GM23338 (cell line): ENCODE data around the gene RNF32. TPM values are rescaled to one million over a fixed set of nuclear protein-coding genes. Genes with fewer than 3 reads are reported as not detected.
A peak's percentile ranks its signal among the peaks of the same experiment; 100 is the strongest.

ENCODE experiments used
- ATAC-seq: fragments of 200-7000 bp; cut with Tn5 transposase; 3 replicates; pipeline ENCODE4 v1.9.1; 2020
- DNase-seq: peaks from one replicate; pipeline ENCODE4 v3.0.0-alpha.2; 2015; ENCODE audit warnings: low spot score
- H2AFZ ChIP-seq: fragments of 200-600 bp; sonication (generic); 2 replicates; pipeline ENCODE4 v1.8.0; 2016; ENCODE audit warnings: antibody characterized with exemption, mild to moderate bottlenecking, moderate library complexity
- H3F3A ChIP-seq: fragments of 200-600 bp; sonication (generic); replicated peaks from 2 replicates; pipeline ENCODE4 v1.8.0; 2017; ENCODE audit warnings: antibody characterized with exemption, mixed run types, low read depth
- H3K27ac ChIP-seq: fragments of 200-600 bp; sonication (generic); 2 replicates; pipeline ENCODE4 v1.6.1; 2016; ENCODE audit warnings: low read depth
- H3K27me3 ChIP-seq: fragments of 200-600 bp; sonication (generic); 2 replicates; pipeline ENCODE4 v1.8.0; 2016; ENCODE audit warnings: mild to moderate bottlenecking, mixed run types, moderate library complexity; ENCODE audit not compliant: insufficient read depth
- H3K36me3 ChIP-seq: fragments of 200-600 bp; sonication (generic); 2 replicates; pipeline ENCODE4 v1.8.0; 2016; ENCODE audit warnings: mild to moderate bottlenecking; ENCODE audit not compliant: insufficient read depth
- H3K4me1 ChIP-seq: fragments of 200-600 bp; sonication (generic); 2 replicates; pipeline ENCODE4 v1.8.0; 2016; ENCODE audit warnings: mild to moderate bottlenecking, moderate library complexity; ENCODE audit not compliant: insufficient read depth
- H3K4me2 ChIP-seq: fragments of 200-600 bp; sonication (generic); 2 replicates; pipeline ENCODE4 v1.7.1; 2017; ENCODE audit warnings: mixed run types
- H3K4me3 ChIP-seq: fragments of 200-600 bp; sonication (generic); 2 replicates; pipeline ENCODE4 v1.6.1; 2016; ENCODE audit warnings: mixed run types
- H3K79me2 ChIP-seq: fragments of 200-600 bp; sonication (generic); replicated peaks from 2 replicates; pipeline ENCODE4 v1.8.0; 2017; ENCODE audit warnings: mild to moderate bottlenecking; ENCODE audit not compliant: insufficient read depth
- H3K9me2 ChIP-seq: fragments of 200-600 bp; sonication (generic); 2 replicates; pipeline ENCODE4 v1.8.0; 2017; ENCODE audit not compliant: insufficient read depth
- H4K20me1 ChIP-seq: fragments of 200-600 bp; sonication (generic); replicated peaks from 2 replicates; pipeline ENCODE4 v1.8.0; 2017; ENCODE audit warnings: mild to moderate bottlenecking; ENCODE audit not compliant: insufficient read depth
- H3K27ac Mint-ChIP-seq: 2 replicates; pipeline ENCODE4 v1.8.0; 2020; ENCODE audit warnings: inconsistent platforms, mild to moderate bottlenecking, moderate library complexity, mixed read lengths
- H3K27me3 Mint-ChIP-seq: 3 replicates; pipeline ENCODE4 v1.8.0; 2022; ENCODE audit warnings: low read depth, mild to moderate bottlenecking, moderate library complexity, mixed read lengths, inconsistent platforms; ENCODE audit not compliant: insufficient read depth, poor library complexity
- H3K36me3 Mint-ChIP-seq: 3 replicates; pipeline ENCODE4 v1.8.0; 2021; ENCODE audit warnings: low read depth, mild to moderate bottlenecking, inconsistent platforms, moderate library complexity, mixed read lengths
- H3K4me1 Mint-ChIP-seq: 3 replicates; pipeline ENCODE4 v1.8.0; 2020; ENCODE audit warnings: mild to moderate bottlenecking, inconsistent platforms, mixed read lengths
- H3K4me3 Mint-ChIP-seq: 3 replicates; pipeline ENCODE4 v1.8.0; 2021; ENCODE audit warnings: moderate library complexity, mild to moderate bottlenecking, inconsistent platforms, mixed read lengths
- H3K9me3 Mint-ChIP-seq: 3 replicates; pipeline ENCODE4 v1.8.0; 2020; ENCODE audit warnings: moderate library complexity, mild to moderate bottlenecking, inconsistent platforms, mixed read lengths
- CREB1 ChIP-seq: fragments of 250-450 bp; sonication (Bioruptor Pico); IDR thresholded peaks from 2 replicates; pipeline ENCODE4 v1.5.0; 2020; ENCODE audit warnings: low read depth, mild to moderate bottlenecking, moderate library complexity
- ETS1 ChIP-seq: IDR thresholded peaks from 2 replicates; pipeline ENCODE4 v1.6.1; 2016; ENCODE audit warnings: antibody characterized with exemption
- EZH2 ChIP-seq: fragments of 200-600 bp; sonication (generic); IDR thresholded peaks from one replicate; pipeline ENCODE4 v1.8.0; 2017; ENCODE audit warnings: antibody characterized with exemption, mild to moderate bottlenecking, low read depth; ENCODE audit not compliant: unreplicated experiment
- EZH2phosphoT487 ChIP-seq: fragments of 200-600 bp; sonication (generic); IDR thresholded peaks from one replicate; pipeline ENCODE4 v1.8.1; 2018; ENCODE audit warnings: antibody characterized with exemption; ENCODE audit not compliant: unreplicated experiment
- JUNB ChIP-seq: IDR thresholded peaks from one replicate; pipeline ENCODE4 v1.6.1; 2016; ENCODE audit warnings: antibody characterized with exemption; ENCODE audit not compliant: unreplicated experiment
- NANOG ChIP-seq: IDR thresholded peaks from 2 replicates; pipeline ENCODE4 v1.6.1; 2016; ENCODE audit warnings: antibody characterized with exemption, borderline replicate concordance
- POLR2AphosphoS5 ChIP-seq: IDR thresholded peaks from 2 replicates; pipeline ENCODE4 v1.6.1; 2016; ENCODE audit warnings: antibody characterized with exemption, low read depth
- REST ChIP-seq: IDR thresholded peaks from one replicate; pipeline ENCODE4 v1.6.1; 2018; ENCODE audit warnings: antibody characterized with exemption; ENCODE audit not compliant: unreplicated experiment
- ZNF114 ChIP-seq: fragments of 250-450 bp; sonication (Bioruptor Pico); IDR thresholded peaks from 2 replicates; pipeline ENCODE4 v1.5.0; 2020; ENCODE audit warnings: mild to moderate bottlenecking, moderate library complexity
- ZNF331 ChIP-seq: fragments of 250-450 bp; sonication (Bioruptor Pico); IDR thresholded peaks from 2 replicates; pipeline ENCODE4 v1.5.0; 2020; ENCODE audit warnings: low read depth, mild to moderate bottlenecking, moderate library complexity
- polyA plus RNA-seq: library from polyadenylated mRNA; unstranded; fragments of >200 nt; fragmentation: Nextera tagmentation; extraction: Ambion mirVana; gene quantifications from 2 replicates; pipeline ENCODE4 v1.2.1, GENCODE V29; 2016
- total RNA-seq: library from RNA; depleted of rRNA; stranded (reverse); fragments of >200 nt; shearing (Covaris generic); gene quantifications from 2 replicates; pipeline ENCODE4 v1.2.3, GENCODE V29; 2014

RNF32 gene
- total and polyA plus RNA-seq, 2 experiments from 2014 or later, result 0.56 to 2.0 TPM

- Histone ChIP-seq H2AFZ (no peak overlapping the region), H4K20me1 (no peaks in the 10 kb centered on the region), H3K4me3 (no peak overlapping the region), H3K36me3 (no peaks in the 10 kb centered on the region), H3F3A (no peaks in the 10 kb centered on the region), H3K27ac (no peak overlapping the region), H3K27me3 (no peaks in the 10 kb centered on the region), H3K4me1 (no peaks in the 10 kb centered on the region), H3K79me2 (no peaks in the 10 kb centered on the region), H3K9me2 (no peaks in the 10 kb centered on the region), H3K4me2 (no peak overlapping the region)
- peaks cover 26% of the 10 kb centered on the region for H3K4me1 Mint-ChIP-seq
- no peaks in the 10 kb centered on the region for H3K9me3 Mint-ChIP-seq
- TF ChIP-seq CREB1 (CRISPR knock-in tag) (no peak), POLR2AphosphoS5 (no peak), EZH2 (no peak), ZNF331 (CRISPR knock-in tag) (no peak), REST (no peak), EZH2phosphoT487 (no peak), ETS1 (no peak), ZNF114 (no peak), NANOG (no peak), JUNB (no peak)
- H3K4me3 Mint-ChIP-seq, result no peak overlapping the region
- H3K27ac Mint-ChIP-seq, result no peak overlapping the region
- ATAC-seq (no peak), DNase-seq (no peak)
- H3K27me3 Mint-ChIP-seq, result peaks cover 8% of the 10 kb centered on the region
- no peaks in the 10 kb centered on the region for H3K36me3 Mint-ChIP-seq
Measured at GRCh38 chr7:156606135-156606534, 34.4 kb upstream of the RNF32 start.

GRCh38 chr7:156606691-156607331 lies 33.8 kb upstream of the RNF32 start:
- Histone ChIP-seq H3K36me3 (no peaks in the 10 kb centered on the region), H3K27ac (no peak overlapping the region), H3K9me2 (no peaks in the 10 kb centered on the region), H2AFZ (no peak overlapping the region), H3F3A (no peaks in the 10 kb centered on the region), H3K79me2 (no peaks in the 10 kb centered on the region), H3K4me1 (no peaks in the 10 kb centered on the region), H4K20me1 (no peaks in the 10 kb centered on the region), H3K4me3 (peak overlapping the region; percentile 53; the same call in 1 of the 2 replicates), H3K27me3 (no peaks in the 10 kb centered on the region), H3K4me2 (no peak overlapping the region)
- Mint-ChIP-seq H3K27me3 (peaks cover 8% of the 10 kb centered on the region), H3K4me1 (peaks cover 26% of the 10 kb centered on the region), H3K9me3 (no peaks in the 10 kb centered on the region), H3K36me3 (no peaks in the 10 kb centered on the region), H3K4me3 (no peak overlapping the region), H3K27ac (no peak overlapping the region)
- DNase-seq, result no peak
- ATAC-seq, result no peak
- TF ChIP-seq JUNB, result no peak
- no peak for TF ChIP-seq CREB1 (CRISPR knock-in tag)
